ENCODE data around the gene SEMA6D.

- no peak for TF ChIP-seq EP300 (IDR thresholded peaks at IDR 0.05; ENCODE audit: low read depth)
- TF ChIP-seq CTCF (IDR thresholded peaks at IDR 0.05): no peak
- TF ChIP-seq POLR2A (IDR thresholded peaks at IDR 0.05): no peak
Observed at GRCh38 chr15:47764666-47765065, 47.4 kb downstream of the SEMA6D start.

Data from transverse colon (tissue), 3 donors.